Measurements from ENCODE around the gene HLA-DPA1. TPM values are rescaled to one million over a fixed set of nuclear protein-coding genes. Genes with fewer than 3 reads are reported as not detected.
"Not testable (repeated sequence)": the region's sequence is repeated elsewhere in the genome, so short reads cannot be mapped to it uniquely, and the experiment has no call there.

The HLA-DPA1 gene
- 12.7 TPM for total RNA-seq

- ATAC-seq = peak; percentile 62
Measured at GRCh38 chr6:33073431-33073871, at the start of gene HLA-DPA1. Gene HLA-DPA1, minus strand, starts transcription at chr6:33073649.

GRCh38 chr6:33123181-33123580, 49.7 kb upstream of the HLA-DPA1 start:
- ATAC-seq = peak; percentile 54

GRCh38 chr6:33120001-33120400, 46.6 kb upstream of the HLA-DPA1 start:
- ATAC-seq = no peak

GRCh38 chr6:33118525-33119123, 45.2 kb upstream of the HLA-DPA1 start:
- peak; percentile 53 for ATAC-seq

GRCh38 chr6:33117811-33118277, 44.4 kb upstream of the HLA-DPA1 start:
- ATAC-seq = no peak

GRCh38 chr6:33116841-33117711, 43.6 kb upstream of the HLA-DPA1 start:
- no peak for ATAC-seq

GRCh38 chr6:33116417-33116816, 43.0 kb upstream of the HLA-DPA1 start:
- ATAC-seq = no peak

- no peak for ATAC-seq
Measured at GRCh38 chr6:33114406-33114805, 41.0 kb upstream of the HLA-DPA1 start.

- ATAC-seq = no peak
Measured at GRCh38 chr6:33113755-33114154, 40.3 kb upstream of the HLA-DPA1 start.

GRCh38 chr6:33112148-33112547, 38.7 kb upstream of the HLA-DPA1 start:
- ATAC-seq = peak; percentile 87

- no peak for ATAC-seq
Measured at GRCh38 chr6:33108307-33108706, 34.9 kb upstream of the HLA-DPA1 start.

GRCh38 chr6:33107641-33108040, 34.2 kb upstream of the HLA-DPA1 start:
- ATAC-seq = no peak

- peak; percentile 94 for ATAC-seq
Measured at GRCh38 chr6:33105916-33106871, 32.7 kb upstream of the HLA-DPA1 start.

- ATAC-seq = no peak
Measured at GRCh38 chr6:33105386-33105785, 31.9 kb upstream of the HLA-DPA1 start.

GRCh38 chr6:33104887-33105286, 31.4 kb upstream of the HLA-DPA1 start:
- ATAC-seq = no peak

GRCh38 chr6:33103776-33104175, 30.3 kb upstream of the HLA-DPA1 start:
- no peak for ATAC-seq

- ATAC-seq = not testable (repeated sequence)
Measured at GRCh38 chr6:33101121-33101737, 27.8 kb upstream of the HLA-DPA1 start.

GRCh38 chr6:33095681-33096080, 22.2 kb upstream of the HLA-DPA1 start:
- peak; percentile 77 for ATAC-seq

GRCh38 chr6:33093855-33094254, 20.4 kb upstream of the HLA-DPA1 start:
- ATAC-seq = no peak

- ATAC-seq = no peak
Measured at GRCh38 chr6:33092385-33092784, 18.9 kb upstream of the HLA-DPA1 start.

GRCh38 chr6:33091957-33092356, 18.5 kb upstream of the HLA-DPA1 start:
- peak; percentile 32 for ATAC-seq
